HG03025 (cell line): ENCODE measurements around the gene PCDHGC3.

Source experiments
- ATAC-seq: cut with Tn5 transposase; IDR thresholded peaks from one replicate; pipeline ENCODE4 v1.9.1; 2021; ENCODE audit warnings: mild to moderate bottlenecking, moderate library complexity; ENCODE audit not compliant: unreplicated experiment, low FRiP score

PCDHGC3 gene

GRCh38 chr5:141519605-141520565 lies 44.1 kb downstream of the PCDHGC3 start:
- no peak for ATAC-seq

- ATAC-seq, result no peak
Measured at GRCh38 chr5:141521244-141521781, 45.5 kb downstream of the PCDHGC3 start.

- ATAC-seq, result no peak
Measured at GRCh38 chr5:141522301-141522700, 46.5 kb downstream of the PCDHGC3 start.

GRCh38 chr5:141523991-141524390 lies 48.2 kb downstream of the PCDHGC3 start:
- ATAC-seq, result no peak

GRCh38 chr5:141524604-141525597 lies 49.1 kb downstream of the PCDHGC3 start:
- peak; percentile 57 for ATAC-seq

- ATAC-seq, result no peak
Measured at GRCh38 chr5:141525653-141526052, 49.9 kb downstream of the PCDHGC3 start.

GRCh38 chr5:141527426-141527825 lies 51.7 kb downstream of the PCDHGC3 start:
- no peak for ATAC-seq
